Osteoblast (primary cell): Measurements from ENCODE around the gene ZDHHC5. TPM values are rescaled to one million over a fixed set of nuclear protein-coding genes. Genes with fewer than 3 reads are reported as not detected.
A peak's percentile ranks its signal among the peaks of the same experiment; 100 is the strongest.

Experiments used
- DNase-seq: peaks from one replicate; pipeline ENCODE4 v3.0.0; 2011; ENCODE audit warnings: low spot score, mixed read lengths; ENCODE audit not compliant: insufficient read length; ENCODE audit errors: missing footprints
- H2AFZ ChIP-seq: 2 replicates; pipeline ENCODE4 v1.6.0; 2011; ENCODE audit warnings: mild to moderate bottlenecking, low read length
- H3K27ac ChIP-seq: 2 replicates; pipeline ENCODE4 v1.5.1; 2011; ENCODE audit warnings: mild to moderate bottlenecking, low read depth, low read length, moderate library complexity
- H3K27me3 ChIP-seq: 2 replicates; pipeline ENCODE4 v1.6.0; 2012; ENCODE audit warnings: mild to moderate bottlenecking, control low read depth, inconsistent platforms, low read length, moderate library complexity; ENCODE audit not compliant: insufficient read depth
- H3K36me3 ChIP-seq: 2 replicates; pipeline ENCODE4 v1.5.1; 2011; ENCODE audit warnings: mild to moderate bottlenecking, low read length, control low read depth, moderate library complexity; ENCODE audit not compliant: insufficient read depth
- H3K4me1 ChIP-seq: 2 replicates; pipeline ENCODE4 v1.5.1; 2011; ENCODE audit warnings: mild to moderate bottlenecking, low read length, control low read depth, moderate library complexity; ENCODE audit not compliant: insufficient read depth
- H3K4me2 ChIP-seq: 2 replicates; pipeline ENCODE4 v1.6.0; 2011; ENCODE audit warnings: mild to moderate bottlenecking, low read length; ENCODE audit not compliant: insufficient read depth
- H3K4me3 ChIP-seq: fragments of 200-600 bp; sonication (generic); 3 replicates; pipeline ENCODE4 v1.5.1; 2012; ENCODE audit warnings: mild to moderate bottlenecking, low read length, inconsistent platforms; ENCODE audit not compliant: insufficient read depth
- H3K79me2 ChIP-seq: 2 replicates; pipeline ENCODE4 v1.6.0; 2012; ENCODE audit warnings: mild to moderate bottlenecking, low read length, control low read depth, inconsistent platforms; ENCODE audit not compliant: insufficient read depth
- H3K9me3 ChIP-seq: 2 replicates; pipeline ENCODE4 v1.5.1; 2011; ENCODE audit warnings: low read depth, low read length, control low read depth
- H4K20me1 ChIP-seq: 2 replicates; pipeline ENCODE4 v1.6.0; 2012; ENCODE audit warnings: mild to moderate bottlenecking, low read length, control low read depth; ENCODE audit not compliant: insufficient read depth
- total RNA-seq: library from RNA; depleted of rRNA; stranded (reverse); fragments of >200 nt; gene quantifications from 2 replicates; pipeline ENCODE4 v1.2.3, GENCODE V29; 2012
- TF ChIP-seq, protein P1 (sequence below): IDR thresholded peaks from 2 replicates; pipeline ENCODE4 v1.5.1; 2011; ENCODE audit warnings: mild to moderate bottlenecking, low read depth, low read length, moderate library complexity; ENCODE audit errors: extremely low read depth

ZDHHC5 gene, protein sequence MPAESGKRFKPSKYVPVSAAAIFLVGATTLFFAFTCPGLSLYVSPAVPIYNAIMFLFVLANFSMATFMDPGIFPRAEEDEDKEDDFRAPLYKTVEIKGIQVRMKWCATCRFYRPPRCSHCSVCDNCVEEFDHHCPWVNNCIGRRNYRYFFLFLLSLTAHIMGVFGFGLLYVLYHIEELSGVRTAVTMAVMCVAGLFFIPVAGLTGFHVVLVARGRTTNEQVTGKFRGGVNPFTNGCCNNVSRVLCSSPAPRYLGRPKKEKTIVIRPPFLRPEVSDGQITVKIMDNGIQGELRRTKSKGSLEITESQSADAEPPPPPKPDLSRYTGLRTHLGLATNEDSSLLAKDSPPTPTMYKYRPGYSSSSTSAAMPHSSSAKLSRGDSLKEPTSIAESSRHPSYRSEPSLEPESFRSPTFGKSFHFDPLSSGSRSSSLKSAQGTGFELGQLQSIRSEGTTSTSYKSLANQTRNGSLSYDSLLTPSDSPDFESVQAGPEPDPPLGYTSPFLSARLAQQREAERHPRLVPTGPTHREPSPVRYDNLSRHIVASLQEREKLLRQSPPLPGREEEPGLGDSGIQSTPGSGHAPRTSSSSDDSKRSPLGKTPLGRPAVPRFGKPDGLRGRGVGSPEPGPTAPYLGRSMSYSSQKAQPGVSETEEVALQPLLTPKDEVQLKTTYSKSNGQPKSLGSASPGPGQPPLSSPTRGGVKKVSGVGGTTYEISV
- total RNA-seq: 48.3 and 48.9 TPM in 2 replicates

DNA sequence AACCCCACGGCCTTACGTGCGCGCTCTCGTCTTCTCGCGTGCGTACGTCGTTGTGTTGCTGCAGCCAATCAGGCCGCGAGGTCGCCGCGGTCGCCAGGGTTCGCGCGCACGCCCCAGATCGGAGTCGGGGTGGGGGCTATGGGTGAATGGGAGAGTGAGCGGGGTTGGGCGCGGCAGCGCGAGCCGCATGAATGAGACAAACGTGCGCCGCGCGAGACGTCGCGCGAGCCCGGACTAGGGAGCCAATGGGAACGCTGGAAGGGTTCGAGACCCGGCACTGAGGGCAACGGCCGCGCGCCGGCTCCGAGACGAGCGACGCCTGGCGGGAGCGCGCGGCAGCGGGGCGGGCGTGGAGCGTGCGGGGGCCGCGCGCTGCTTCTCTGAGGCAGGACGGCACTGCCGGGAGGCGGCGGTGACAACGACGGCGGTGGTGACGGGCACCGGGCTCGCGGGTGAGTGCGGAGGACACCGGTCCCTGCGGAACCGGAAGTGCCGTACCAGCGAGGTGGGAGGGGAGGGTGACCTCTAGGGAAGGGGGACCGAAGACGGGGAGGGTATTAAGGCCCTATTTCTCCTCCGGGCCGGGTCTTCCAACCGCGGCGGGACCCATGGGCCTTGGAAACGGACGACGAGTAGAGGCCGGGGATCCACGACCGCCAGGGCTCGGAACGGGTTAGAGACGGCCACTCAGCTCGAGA is at the start of gene ZDHHC5:
ZDHHC5 (plus strand) TSS at position 379 of the 698 bp plus-strand sequence. CDS start 4,977 bp downstream, outside the sequence.
- H3K9me3 ChIP-seq: no peaks in the 10 kb centered on the region
- H3K27me3 ChIP-seq: no peaks in the 10 kb centered on the region
- peaks cover 22% of the 10 kb centered on the region for H3K4me1 ChIP-seq
- TF ChIP-seq, protein P1, sequence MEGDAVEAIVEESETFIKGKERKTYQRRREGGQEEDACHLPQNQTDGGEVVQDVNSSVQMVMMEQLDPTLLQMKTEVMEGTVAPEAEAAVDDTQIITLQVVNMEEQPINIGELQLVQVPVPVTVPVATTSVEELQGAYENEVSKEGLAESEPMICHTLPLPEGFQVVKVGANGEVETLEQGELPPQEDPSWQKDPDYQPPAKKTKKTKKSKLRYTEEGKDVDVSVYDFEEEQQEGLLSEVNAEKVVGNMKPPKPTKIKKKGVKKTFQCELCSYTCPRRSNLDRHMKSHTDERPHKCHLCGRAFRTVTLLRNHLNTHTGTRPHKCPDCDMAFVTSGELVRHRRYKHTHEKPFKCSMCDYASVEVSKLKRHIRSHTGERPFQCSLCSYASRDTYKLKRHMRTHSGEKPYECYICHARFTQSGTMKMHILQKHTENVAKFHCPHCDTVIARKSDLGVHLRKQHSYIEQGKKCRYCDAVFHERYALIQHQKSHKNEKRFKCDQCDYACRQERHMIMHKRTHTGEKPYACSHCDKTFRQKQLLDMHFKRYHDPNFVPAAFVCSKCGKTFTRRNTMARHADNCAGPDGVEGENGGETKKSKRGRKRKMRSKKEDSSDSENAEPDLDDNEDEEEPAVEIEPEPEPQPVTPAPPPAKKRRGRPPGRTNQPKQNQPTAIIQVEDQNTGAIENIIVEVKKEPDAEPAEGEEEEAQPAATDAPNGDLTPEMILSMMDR: peak; percentile 20
- peaks cover 49% of the 10 kb centered on the region for H3K79me2 ChIP-seq
- peak within 1 kb of the TSS; percentile 100 for H3K27ac ChIP-seq
- H3K36me3 ChIP-seq: peaks cover 18% of the 10 kb centered on the region
- peak; percentile 100 for DNase-seq
- peaks cover 24% of the 10 kb centered on the region for H4K20me1 ChIP-seq
- H3K4me2 ChIP-seq: peak within 1 kb of the TSS; percentile 95
- peak within 1 kb of the TSS; percentile 97 for H3K4me3 ChIP-seq
- H2AFZ ChIP-seq: peak within 1 kb of the TSS; percentile 93

GRCh38 chr11:57618438-57618837 is 49.5 kb upstream of the ZDHHC5 start:
- TF ChIP-seq, protein P1: no peak
- H3K79me2 ChIP-seq: no peaks in the 10 kb centered on the region
- no peaks in the 10 kb centered on the region for H3K9me3 ChIP-seq
- no peaks in the 10 kb centered on the region for H3K27me3 ChIP-seq
- no peaks in the 10 kb centered on the region for H3K4me1 ChIP-seq
- H2AFZ ChIP-seq: no peak overlapping the region
- no peaks in the 10 kb centered on the region for H4K20me1 ChIP-seq
- H3K4me2 ChIP-seq: no peak overlapping the region
- H3K4me3 ChIP-seq: no peak overlapping the region
- no peak for DNase-seq
- H3K27ac ChIP-seq: no peak overlapping the region
- H3K36me3 ChIP-seq: no peaks in the 10 kb centered on the region

- no peaks in the 10 kb centered on the region for H3K79me2 ChIP-seq
- no peak overlapping the region for H3K4me3 ChIP-seq
- H3K27me3 ChIP-seq: no peaks in the 10 kb centered on the region
- TF ChIP-seq, protein P1: no peak
- no peaks in the 10 kb centered on the region for H3K4me1 ChIP-seq
- no peak overlapping the region for H3K4me2 ChIP-seq
- no peaks in the 10 kb centered on the region for H4K20me1 ChIP-seq
- no peak overlapping the region for H2AFZ ChIP-seq
- H3K9me3 ChIP-seq: no peaks in the 10 kb centered on the region
- no peak for DNase-seq
- no peak overlapping the region for H3K27ac ChIP-seq
- H3K36me3 ChIP-seq: no peaks in the 10 kb centered on the region
These were observed 48.6 kb upstream of the ZDHHC5 start for GRCh38 chr11:57619331-57619730.

DNA sequence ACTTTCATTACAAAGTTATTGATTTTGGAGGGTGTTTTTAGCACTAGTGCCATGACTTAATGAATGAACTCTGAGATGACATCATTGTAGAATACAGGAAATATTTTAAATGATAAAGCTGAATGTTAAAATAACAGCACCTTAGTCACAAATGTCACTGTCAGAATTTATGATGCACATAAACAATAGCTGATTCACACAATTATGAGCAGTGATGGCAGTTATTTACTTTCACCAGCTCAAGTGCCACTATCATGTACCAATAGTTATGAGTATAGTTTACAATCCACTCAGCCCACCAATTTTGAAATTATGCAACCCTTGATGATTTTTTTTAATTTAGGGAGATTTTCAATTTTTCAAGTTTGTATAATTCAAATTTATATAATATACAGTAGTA is 47.4 kb upstream of the ZDHHC5 start:
- no peaks in the 10 kb centered on the region for H3K9me3 ChIP-seq
- no peaks in the 10 kb centered on the region for H3K27me3 ChIP-seq
- no peaks in the 10 kb centered on the region for H3K36me3 ChIP-seq
- TF ChIP-seq, protein P1: no peak
- DNase-seq: no peak
- H3K4me1 ChIP-seq: no peaks in the 10 kb centered on the region
- H3K4me2 ChIP-seq: no peak overlapping the region
- no peak overlapping the region for H2AFZ ChIP-seq
- no peaks in the 10 kb centered on the region for H4K20me1 ChIP-seq
- no peaks in the 10 kb centered on the region for H3K79me2 ChIP-seq
- no peak overlapping the region for H3K27ac ChIP-seq
- no peak overlapping the region for H3K4me3 ChIP-seq
